Endothelial cell of umbilical vein (primary cell): Measurements from ENCODE around the gene ZNF311. TPM values are rescaled to one million over a fixed set of nuclear protein-coding genes. Genes with fewer than 3 reads are reported as not detected.

Experiments used
- BruUV-seq: library from RNA; stranded (reverse); fragments of 400-500 nt; replicated peaks from 2 replicates; lab custom pipeline; 2021; lab: Mats Ljungman, UMichigan
- CTCF ChIA-PET: fragments of 300-600, 350-600 bp; sonication (Branson Sonifier 250); formaldehyde crosslinking; loops from one replicate; lab custom pipeline; 2021; ENCODE audit warnings: antibody characterized with exemption, inconsistent platforms; lab: Charles Lee
- POLR2A ChIA-PET: fragments of 300-600, 350-600 bp; sonication (Branson Sonifier 250); formaldehyde crosslinking; loops from one replicate; lab custom pipeline; 2021; ENCODE audit warnings: antibody characterized with exemption, inconsistent platforms; lab: Charles Lee
- DNase-seq: peaks from one replicate; pipeline ENCODE4 v3.0.0-alpha.2; 2011; ENCODE audit warnings: low read depth, low spot score
- FAIRE-seq: peaks from 2 replicates; lab custom pipeline; 2011; peaks lifted over from hg19 to GRCh38; lab: Jason Lieb, UNC
- H2AFZ ChIP-seq: 2 replicates; pipeline ENCODE4 v1.6.0; 2012; ENCODE audit warnings: low read depth, low read length, control low read depth, inconsistent platforms
- H3K27ac ChIP-seq: 2 replicates; pipeline ENCODE4 v1.5.1; 2011; ENCODE audit warnings: low read depth, mild to moderate bottlenecking, control low read depth, low read length, moderate library complexity; ENCODE audit not compliant: insufficient read depth
- H3K27me3 ChIP-seq, 2 experiments: 2 replicates each; pipeline versions ENCODE4 v1.6.0 to v1.6.1; 2011; ENCODE audit warnings: low read length in 2 of 2, mixed read lengths in 1 of 2; ENCODE audit not compliant: control insufficient read depth in 2 of 2, insufficient read depth in 2 of 2
- H3K36me3 ChIP-seq, 2 experiments: 2 replicates in 1 of 2; 3 replicates in 1 of 2; pipeline ENCODE4 v1.5.1; 2011; ENCODE audit warnings: low read length in 2 of 2, mild to moderate bottlenecking in 1 of 2, moderate library complexity in 1 of 2; ENCODE audit not compliant: control insufficient read depth in 2 of 2, insufficient read depth in 2 of 2; ENCODE audit errors: extremely low read depth in 1 of 2
- H3K4me1 ChIP-seq: 3 replicates; pipeline ENCODE4 v1.5.1; 2011; ENCODE audit warnings: mild to moderate bottlenecking, low read length; ENCODE audit not compliant: control insufficient read depth, insufficient read depth; ENCODE audit errors: extremely low read depth
- H3K4me2 ChIP-seq: 2 replicates; pipeline ENCODE4 v1.6.1; 2011; ENCODE audit warnings: low read length, control low read depth, mixed read lengths; ENCODE audit not compliant: insufficient read depth
- H3K4me3 ChIP-seq, 3 experiments: fragments of 200-600 bp in 1 of 3; sonication (generic), shearing (Covaris generic) in 1 of 3; replicated peaks in 1 of 3; 2 replicates each; pipeline ENCODE4 v1.5.1; 2011 to 2016; ENCODE audit warnings: control low read depth in 3 of 3, low read length in 3 of 3, mild to moderate bottlenecking in 2 of 3, inconsistent platforms in 1 of 3, low read depth in 1 of 3, moderate library complexity in 1 of 3; ENCODE audit not compliant: insufficient read depth in 1 of 3
- H3K79me2 ChIP-seq: 2 replicates; pipeline ENCODE4 v1.6.0; 2012; ENCODE audit warnings: low read length, inconsistent platforms; ENCODE audit not compliant: control insufficient read depth, insufficient read depth
- H3K9ac ChIP-seq: replicated peaks from 2 replicates; pipeline ENCODE3; 2011; ENCODE audit warnings: low read length, control low read depth; ENCODE audit not compliant: insufficient read depth; ENCODE audit errors: extremely low read depth
- H3K9me1 ChIP-seq: replicated peaks from 3 replicates; pipeline ENCODE4 v1.6.0; 2011; ENCODE audit warnings: mild to moderate bottlenecking, low read length; ENCODE audit not compliant: control insufficient read depth, insufficient read depth; ENCODE audit errors: extremely low read depth
- H3K9me3 ChIP-seq: replicated peaks from 2 replicates; pipeline ENCODE4 v1.5.1; 2012; ENCODE audit warnings: low read length, inconsistent platforms; ENCODE audit not compliant: control insufficient read depth, insufficient read depth
- H4K20me1 ChIP-seq: replicated peaks from 2 replicates; pipeline ENCODE3; 2011; ENCODE audit warnings: mild to moderate bottlenecking, low read length; ENCODE audit not compliant: control insufficient read depth, insufficient read depth; ENCODE audit errors: extremely low read depth
- CTCF ChIP-seq, 2 donors: IDR thresholded peaks; 1 replicate in 1 of 2; 2 replicates in 1 of 2; pipeline ENCODE4 v1.5.1; 2011; ENCODE audit warnings: low read length in 2 of 2, mild to moderate bottlenecking in 2 of 2, moderate library complexity in 2 of 2, control low read depth in 1 of 2, inconsistent platforms in 1 of 2, low read depth in 1 of 2; ENCODE audit not compliant: insufficient read depth in 1 of 2; ENCODE audit errors: extremely low read depth in 1 of 2
- EZH2 ChIP-seq: IDR thresholded peaks from 2 replicates; pipeline ENCODE4 v1.6.1; 2012; ENCODE audit warnings: borderline replicate concordance, low read depth, mild to moderate bottlenecking, moderate library complexity, low read length, inconsistent platforms; ENCODE audit not compliant: severe bottlenecking
- FOS ChIP-seq: IDR thresholded peaks from 2 replicates; pipeline ENCODE4 v1.6.1; 2011; ENCODE audit warnings: mild to moderate bottlenecking, low read length, moderate library complexity, borderline replicate concordance; ENCODE audit not compliant: insufficient read depth
- GATA2 ChIP-seq: IDR thresholded peaks from 2 replicates; pipeline ENCODE4 v1.7.0; 2011; ENCODE audit warnings: low read depth, mild to moderate bottlenecking, moderate library complexity, mixed read lengths, low read length; ENCODE audit not compliant: insufficient read length, insufficient read depth
- JUN ChIP-seq: IDR thresholded peaks from 2 replicates; pipeline ENCODE4 v1.6.1; 2011; ENCODE audit warnings: borderline replicate concordance, low read depth; ENCODE audit not compliant: insufficient read length, insufficient read depth
- MAX ChIP-seq: IDR thresholded peaks from 2 replicates; pipeline ENCODE4 v1.6.1; 2011; ENCODE audit not compliant: insufficient read depth, insufficient read length
- MYC ChIP-seq: IDR thresholded peaks from one replicate; pipeline ENCODE4 v1.6.1; 2011; ENCODE audit warnings: mild to moderate bottlenecking, low read depth, low read length
- POLR2A ChIP-seq: IDR thresholded peaks from 2 replicates; pipeline ENCODE4 v1.6.1; 2012; ENCODE audit warnings: low read depth, mild to moderate bottlenecking, control low read depth, low read length
- POLR2AphosphoS5 ChIP-seq: IDR thresholded peaks from 2 replicates; pipeline ENCODE4 v1.6.1; 2012; ENCODE audit warnings: low read depth, mild to moderate bottlenecking, control low read depth, low read length, moderate library complexity; ENCODE audit not compliant: insufficient read depth
- dilution Hi-C: fragments of 300-500 bp; cut with MboI; formaldehyde crosslinking; loops from one replicate; pipeline ENCODE4 v1.15.0; 2019; ENCODE audit warnings: low sequenced_read_pairs; ENCODE audit not compliant: extremely low pct_ligation_motif_present
- intact Hi-C: fragments of 100-400 bp; cut with micrococcal nuclease; formaldehyde crosslinking; loops from one replicate; pipeline ENCODE4 v1.10.0; 2022
- polyA plus RNA-seq, 4 experiments: library from polyadenylated mRNA; depleted of rRNA in 3 of 4; stranded (reverse) in 3 of 4; unstranded in 1 of 4; fragments of >200 nt; gene quantifications; 2 replicates each; pipeline versions ENCODE4 v1.2.1 to v1.2.3, GENCODE V29; 2011 to 2012; ENCODE audit warnings: missing spikeins in 1 of 4
- total RNA-seq: library from RNA; stranded (reverse); gene quantifications from 2 replicates; pipeline ENCODE4 v1.2.3, GENCODE V29; 2021

The ZNF311 gene
- total and polyA plus RNA-seq, 2 donors (not counting 3 experiments of a cell fraction or from before 2014, with no cell fraction given), result 0.26 to 0.35 TPM

- Histone ChIP-seq H2AFZ (no peak overlapping the region), H3K9ac (no peak overlapping the region), H3K27ac (no peak overlapping the region), H3K4me3 (no peak overlapping the region), H3K4me1 (peaks cover 25% of the 10 kb centered on the region), H4K20me1 (no peaks in the 10 kb centered on the region), H3K27me3 (no peaks in the 10 kb centered on the region), H3K9me1 (no peaks in the 10 kb centered on the region), H3K4me2 (no peak overlapping the region), H3K79me2 (no peaks in the 10 kb centered on the region), H3K9me3 (no peaks in the 10 kb centered on the region), H3K36me3 (no peaks in the 10 kb centered on the region)
- POLR2A ChIA-PET, result no interaction called here
- FAIRE-seq (no peak), DNase-seq (no peak)
- intact Hi-C loops, result no loop called here
- TF ChIP-seq CTCF (IDR thresholded peaks at IDR 0.05; ENCODE audit: extremely low read depth in 1 of 2, insufficient read depth in 1 of 2, low read depth in 1 of 2, low read length in 2 of 2) (no peak), GATA2 (no peak), MAX (no peak), FOS (no peak), JUN (no peak), POLR2AphosphoS5 (no peak), POLR2A (no peak), EZH2 (no peak), MYC (no peak)
- CTCF ChIA-PET, result interaction anchor here (7.1 kb wide), 1 partner anchor 141 kb away, joined by 56 read pairs; no protein-coding TSS in a partner anchor
- dilution Hi-C loops, result no loop called here
- no TSS peak for BruUV-seq
These were observed 26.1 kb downstream of the ZNF311 start for GRCh38 chr6:28978959-28979561.
